Measurements from ENCODE around the gene WSCD2. TPM values are rescaled to one million over a fixed set of nuclear protein-coding genes. Genes with fewer than 3 reads are reported as not detected.

Gene WSCD2
- polyA plus RNA-seq, 1 donor from 2014 or later = 5.8 TPM

DNA sequence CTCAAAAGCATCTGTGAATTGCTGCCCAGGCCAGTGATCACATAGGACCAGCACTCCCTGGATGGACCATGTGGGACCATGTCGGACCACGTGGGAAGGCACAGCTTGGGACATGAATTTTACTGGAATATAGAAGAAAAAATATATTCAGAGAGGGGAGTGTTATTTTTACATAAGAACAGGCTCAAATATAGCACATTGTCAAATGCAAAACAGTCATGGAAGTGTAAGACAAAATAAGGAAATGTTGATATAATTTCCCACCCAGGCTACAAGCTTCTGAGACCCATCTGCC lies 141.7 kb downstream of the WSCD2 start:
- no peaks in the 10 kb centered on the region for H3K9me3 ChIP-seq (ENCODE audit: low read length)
- H3K9ac ChIP-seq (ENCODE audit: low read length) = no peak overlapping the region
- no peak overlapping the region for H3K4me2 ChIP-seq (ENCODE audit: low read length)
- TF ChIP-seq, protein P1, sequence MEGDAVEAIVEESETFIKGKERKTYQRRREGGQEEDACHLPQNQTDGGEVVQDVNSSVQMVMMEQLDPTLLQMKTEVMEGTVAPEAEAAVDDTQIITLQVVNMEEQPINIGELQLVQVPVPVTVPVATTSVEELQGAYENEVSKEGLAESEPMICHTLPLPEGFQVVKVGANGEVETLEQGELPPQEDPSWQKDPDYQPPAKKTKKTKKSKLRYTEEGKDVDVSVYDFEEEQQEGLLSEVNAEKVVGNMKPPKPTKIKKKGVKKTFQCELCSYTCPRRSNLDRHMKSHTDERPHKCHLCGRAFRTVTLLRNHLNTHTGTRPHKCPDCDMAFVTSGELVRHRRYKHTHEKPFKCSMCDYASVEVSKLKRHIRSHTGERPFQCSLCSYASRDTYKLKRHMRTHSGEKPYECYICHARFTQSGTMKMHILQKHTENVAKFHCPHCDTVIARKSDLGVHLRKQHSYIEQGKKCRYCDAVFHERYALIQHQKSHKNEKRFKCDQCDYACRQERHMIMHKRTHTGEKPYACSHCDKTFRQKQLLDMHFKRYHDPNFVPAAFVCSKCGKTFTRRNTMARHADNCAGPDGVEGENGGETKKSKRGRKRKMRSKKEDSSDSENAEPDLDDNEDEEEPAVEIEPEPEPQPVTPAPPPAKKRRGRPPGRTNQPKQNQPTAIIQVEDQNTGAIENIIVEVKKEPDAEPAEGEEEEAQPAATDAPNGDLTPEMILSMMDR (IDR thresholded peaks at IDR 0.05; ENCODE audit: poor library complexity, severe bottlenecking) = no peak
- TF ChIP-seq MXI1 (conservative IDR thresholded peaks at IDR 0.05; ENCODE audit: poor library complexity, severe bottlenecking) = no peak
- TF ChIP-seq, protein P2, sequence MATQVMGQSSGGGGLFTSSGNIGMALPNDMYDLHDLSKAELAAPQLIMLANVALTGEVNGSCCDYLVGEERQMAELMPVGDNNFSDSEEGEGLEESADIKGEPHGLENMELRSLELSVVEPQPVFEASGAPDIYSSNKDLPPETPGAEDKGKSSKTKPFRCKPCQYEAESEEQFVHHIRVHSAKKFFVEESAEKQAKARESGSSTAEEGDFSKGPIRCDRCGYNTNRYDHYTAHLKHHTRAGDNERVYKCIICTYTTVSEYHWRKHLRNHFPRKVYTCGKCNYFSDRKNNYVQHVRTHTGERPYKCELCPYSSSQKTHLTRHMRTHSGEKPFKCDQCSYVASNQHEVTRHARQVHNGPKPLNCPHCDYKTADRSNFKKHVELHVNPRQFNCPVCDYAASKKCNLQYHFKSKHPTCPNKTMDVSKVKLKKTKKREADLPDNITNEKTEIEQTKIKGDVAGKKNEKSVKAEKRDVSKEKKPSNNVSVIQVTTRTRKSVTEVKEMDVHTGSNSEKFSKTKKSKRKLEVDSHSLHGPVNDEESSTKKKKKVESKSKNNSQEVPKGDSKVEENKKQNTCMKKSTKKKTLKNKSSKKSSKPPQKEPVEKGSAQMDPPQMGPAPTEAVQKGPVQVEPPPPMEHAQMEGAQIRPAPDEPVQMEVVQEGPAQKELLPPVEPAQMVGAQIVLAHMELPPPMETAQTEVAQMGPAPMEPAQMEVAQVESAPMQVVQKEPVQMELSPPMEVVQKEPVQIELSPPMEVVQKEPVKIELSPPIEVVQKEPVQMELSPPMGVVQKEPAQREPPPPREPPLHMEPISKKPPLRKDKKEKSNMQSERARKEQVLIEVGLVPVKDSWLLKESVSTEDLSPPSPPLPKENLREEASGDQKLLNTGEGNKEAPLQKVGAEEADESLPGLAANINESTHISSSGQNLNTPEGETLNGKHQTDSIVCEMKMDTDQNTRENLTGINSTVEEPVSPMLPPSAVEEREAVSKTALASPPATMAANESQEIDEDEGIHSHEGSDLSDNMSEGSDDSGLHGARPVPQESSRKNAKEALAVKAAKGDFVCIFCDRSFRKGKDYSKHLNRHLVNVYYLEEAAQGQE (IDR thresholded peaks at IDR 0.05; ENCODE audit: borderline replicate concordance) = no peak
- TF ChIP-seq EZH2 (IDR thresholded peaks at IDR 0.05; ENCODE audit: borderline replicate concordance, insufficient read depth, low read length, poor library complexity, severe bottlenecking) = no peak
- TF ChIP-seq EP300 (conservative IDR thresholded peaks at IDR 0.05; ENCODE audit: poor library complexity, severe bottlenecking) = no peak
- TF ChIP-seq TAF1 (IDR thresholded peaks at IDR 0.05; ENCODE audit: low read depth) = no peak
- TF ChIP-seq SMC3 (conservative IDR thresholded peaks at IDR 0.05; ENCODE audit: poor library complexity) = no peak
- no peak for TF ChIP-seq RAD21 (conservative IDR thresholded peaks at IDR 0.05)
- TF ChIP-seq POLR2AphosphoS5 (IDR thresholded peaks at IDR 0.05) = no peak
- H2AFZ ChIP-seq (ENCODE audit: low read depth, low read length) = no peak overlapping the region
- H3K9me2 ChIP-seq (ENCODE audit: insufficient read depth, low read length) = no peaks in the 10 kb centered on the region
- no peaks in the 10 kb centered on the region for H3K27me3 ChIP-seq (ENCODE audit: insufficient read depth, low read depth, low read length)
- no peaks in the 10 kb centered on the region for H4K20me1 ChIP-seq (ENCODE audit: insufficient read depth)
- no peak overlapping the region for H3K27ac ChIP-seq (ENCODE audit: low read length)
- H3K4me3 ChIP-seq (ENCODE audit: low read length) = no peak overlapping the region
- no peaks in the 10 kb centered on the region for H3K79me2 ChIP-seq (replicated peaks; ENCODE audit: insufficient read depth, low read length)
- H3F3A ChIP-seq (ENCODE audit: insufficient read depth, low read length, poor library complexity, severe bottlenecking) = no peaks in the 10 kb centered on the region
- H3K36me3 ChIP-seq (ENCODE audit: insufficient read depth, low read length) = no peaks in the 10 kb centered on the region

GRCh38 chr12:108271951-108272872 lies 143.1 kb downstream of the WSCD2 start:
- H3K27me3 ChIP-seq (ENCODE audit: insufficient read depth, low read depth, low read length) = no peaks in the 10 kb centered on the region
- H3K4me2 ChIP-seq (ENCODE audit: low read length) = no peak overlapping the region

More at GRCh38 chr12:108271951-108272872, 143.1 kb downstream of the WSCD2 start:
- Histone ChIP-seq H3K27ac (ENCODE audit: low read length) (no peak overlapping the region), H3K9me2 (ENCODE audit: insufficient read depth, low read length) (no peaks in the 10 kb centered on the region), H3K9me3 (ENCODE audit: low read length) (no peaks in the 10 kb centered on the region), H3K79me2 (replicated peaks; ENCODE audit: insufficient read depth, low read length) (no peaks in the 10 kb centered on the region), H4K20me1 (ENCODE audit: insufficient read depth) (no peaks in the 10 kb centered on the region), H2AFZ (ENCODE audit: low read depth, low read length) (no peak overlapping the region), H3K9ac (ENCODE audit: low read length) (no peak overlapping the region), H3K4me3 (ENCODE audit: low read length) (no peak overlapping the region), H3K36me3 (ENCODE audit: insufficient read depth, low read length) (no peaks in the 10 kb centered on the region), H3F3A (ENCODE audit: insufficient read depth, low read length, poor library complexity, severe bottlenecking) (no peaks in the 10 kb centered on the region)
- TF ChIP-seq MXI1 (conservative IDR thresholded peaks at IDR 0.05; ENCODE audit: poor library complexity, severe bottlenecking) = no peak
- TF ChIP-seq, protein P1 (IDR thresholded peaks at IDR 0.05; ENCODE audit: poor library complexity, severe bottlenecking) = no peak
- no peak for TF ChIP-seq TAF1 (IDR thresholded peaks at IDR 0.05; ENCODE audit: low read depth)
- TF ChIP-seq POLR2AphosphoS5 (IDR thresholded peaks at IDR 0.05) = no peak
- TF ChIP-seq RAD21 (conservative IDR thresholded peaks at IDR 0.05) = no peak
- TF ChIP-seq, protein P2 (IDR thresholded peaks at IDR 0.05; ENCODE audit: borderline replicate concordance) = no peak
- TF ChIP-seq EZH2 (IDR thresholded peaks at IDR 0.05; ENCODE audit: borderline replicate concordance, insufficient read depth, low read length, poor library complexity, severe bottlenecking) = no peak
- TF ChIP-seq EP300 (conservative IDR thresholded peaks at IDR 0.05; ENCODE audit: poor library complexity, severe bottlenecking) = no peak
- TF ChIP-seq SMC3 (conservative IDR thresholded peaks at IDR 0.05; ENCODE audit: poor library complexity) = no peak

Data from neural cell (in vitro differentiated cells).